NCI-H2227 treated with DMSO at 0.1 percent for 48 hours (cell line): Measurements from ENCODE around the gene TUBB2A.
"Not testable (repeated sequence)": the region's sequence is repeated elsewhere in the genome, so short reads cannot be mapped to it uniquely, and the experiment has no call there.

Experiments
- DNase-seq: peaks from one replicate; lab custom pipeline; 2025; lab: John Stamatoyannopoulos, UW

Gene TUBB2A

GRCh38 chr6:3179945-3180344 is 22.6 kb upstream of the TUBB2A start:
- not testable (repeated sequence) for DNase-seq

GRCh38 chr6:3178666-3179065 is 21.3 kb upstream of the TUBB2A start:
- not testable (repeated sequence) for DNase-seq

GRCh38 chr6:3176562-3177355 is 19.4 kb upstream of the TUBB2A start:
- DNase-seq: peak; percentile 8

GRCh38 chr6:3175715-3176402 is 18.5 kb upstream of the TUBB2A start:
- no peak for DNase-seq

GRCh38 chr6:3173636-3174089 is 16.3 kb upstream of the TUBB2A start:
- DNase-seq: not testable (repeated sequence)

- DNase-seq: not testable (repeated sequence)
These were observed 15.4 kb upstream of the TUBB2A start for GRCh38 chr6:3172789-3173188.

GRCh38 chr6:3171313-3172175 is 14.2 kb upstream of the TUBB2A start:
- not testable (repeated sequence) for DNase-seq

GRCh38 chr6:3170676-3171075 is 13.3 kb upstream of the TUBB2A start:
- DNase-seq: not testable (repeated sequence)

GRCh38 chr6:3168046-3168445 is 10.7 kb upstream of the TUBB2A start:
- DNase-seq: not testable (repeated sequence)

GRCh38 chr6:3166535-3167225 is 9.3 kb upstream of the TUBB2A start:
- not testable (repeated sequence) for DNase-seq

GRCh38 chr6:3165631-3166534 is 8.5 kb upstream of the TUBB2A start:
- DNase-seq: peak; percentile 20

- DNase-seq: no peak
These were observed 7.0 kb upstream of the TUBB2A start for GRCh38 chr6:3164388-3164787.

GRCh38 chr6:3163248-3163594 is 5.9 kb upstream of the TUBB2A start:
- no peak for DNase-seq

GRCh38 chr6:3162565-3163247 is 5.4 kb upstream of the TUBB2A start:
- peak; percentile 83 for DNase-seq

GRCh38 chr6:3162067-3162497 is 4.7 kb upstream of the TUBB2A start:
- peak; percentile 48 for DNase-seq

- peak; percentile 83 for DNase-seq
These were observed 2.7 kb upstream of the TUBB2A start for GRCh38 chr6:3159805-3160781.

- DNase-seq: peak; percentile 64
These were observed 887 bp downstream of the TUBB2A start for GRCh38 chr6:3156184-3157130.

GRCh38 chr6:3155416-3155815 is 1.9 kb downstream of the TUBB2A start:
- DNase-seq: not testable (repeated sequence)
